ENCODE measurements around the gene CDON.
A peak's percentile ranks its signal among the peaks of the same experiment; 100 is the strongest.
"Not testable (repeated sequence)": the region's sequence is repeated elsewhere in the genome, so short reads cannot be mapped to it uniquely, and the experiment has no call there.

CDON gene

GRCh38 chr11:125992893-125993292 is 69.8 kb downstream of the CDON start:
- DNase-seq: no peak

- peak; percentile 42 for DNase-seq
Measured at GRCh38 chr11:125990244-125990643, 72.4 kb downstream of the CDON start.

- DNase-seq: no peak
Measured at GRCh38 chr11:125987066-125987641, 75.5 kb downstream of the CDON start.

GRCh38 chr11:125985956-125986355 is 76.7 kb downstream of the CDON start:
- DNase-seq: not testable (repeated sequence)

- no peak for DNase-seq
Measured at GRCh38 chr11:125982348-125982730, 80.3 kb downstream of the CDON start.

GRCh38 chr11:125980436-125980835 is 82.2 kb downstream of the CDON start:
- no peak for DNase-seq

GRCh38 chr11:125979511-125979910 is 83.2 kb downstream of the CDON start:
- no peak for DNase-seq

GRCh38 chr11:125978778-125979407 is 83.8 kb downstream of the CDON start:
- DNase-seq: no peak

GRCh38 chr11:125978181-125978716 is 84.4 kb downstream of the CDON start:
- no peak for DNase-seq

GRCh38 chr11:125977333-125977732 is 85.3 kb downstream of the CDON start:
- DNase-seq: no peak

GRCh38 chr11:125976156-125976555 is 86.5 kb downstream of the CDON start:
- no peak for DNase-seq

- no peak for DNase-seq
Measured at GRCh38 chr11:125975634-125976033, 87.0 kb downstream of the CDON start.

GRCh38 chr11:125974284-125974683 is 88.4 kb downstream of the CDON start:
- no peak for DNase-seq

GRCh38 chr11:125971618-125972017 is 91.0 kb downstream of the CDON start:
- DNase-seq: no peak

GRCh38 chr11:125968354-125968753 is 94.3 kb downstream of the CDON start:
- no peak for DNase-seq

GRCh38 chr11:125967515-125967914 is 95.2 kb downstream of the CDON start:
- DNase-seq: no peak

- no peak for DNase-seq
Measured at GRCh38 chr11:125960771-125961170, 101.9 kb downstream of the CDON start.

- no peak for DNase-seq
Measured at GRCh38 chr11:125959931-125960330, 102.7 kb downstream of the CDON start.

GRCh38 chr11:125959511-125959910 is 103.2 kb downstream of the CDON start:
- DNase-seq: no peak

- no peak for DNase-seq
Measured at GRCh38 chr11:125958872-125959400, 103.7 kb downstream of the CDON start.

GRCh38 chr11:125957618-125958332 is 104.9 kb downstream of the CDON start:
- DNase-seq: no peak

- no peak for DNase-seq
Measured at GRCh38 chr11:125956391-125957134, 106.1 kb downstream of the CDON start.

- no peak for DNase-seq
Measured at GRCh38 chr11:125955856-125956255, 106.8 kb downstream of the CDON start.

All from activated CD4-positive, alpha-beta T cell treated with anti-CD3 and anti-CD28 coated beads, Interleukin-2, Interleukin-6, amounts not matched to agents 100 ng/mL and 50 ng/mL, durations not matched to agents 16 hours and 8 hours (primary cell).